GM12875 (cell line): ENCODE measurements around the gene TMF1.

Experiments used
- H3K4me3 ChIP-seq: one replicate; pipeline ENCODE4 v1.5.1; 2011; ENCODE audit warnings: low read depth, low read length, control low read depth
- TF ChIP-seq, protein P1 (sequence below): IDR thresholded peaks from 2 replicates; pipeline ENCODE4 v1.5.1; 2011; ENCODE audit warnings: low read depth, mild to moderate bottlenecking, control low read depth, inconsistent platforms, low read length, moderate library complexity, borderline replicate concordance; ENCODE audit not compliant: insufficient read depth

The TMF1 gene

DNA sequence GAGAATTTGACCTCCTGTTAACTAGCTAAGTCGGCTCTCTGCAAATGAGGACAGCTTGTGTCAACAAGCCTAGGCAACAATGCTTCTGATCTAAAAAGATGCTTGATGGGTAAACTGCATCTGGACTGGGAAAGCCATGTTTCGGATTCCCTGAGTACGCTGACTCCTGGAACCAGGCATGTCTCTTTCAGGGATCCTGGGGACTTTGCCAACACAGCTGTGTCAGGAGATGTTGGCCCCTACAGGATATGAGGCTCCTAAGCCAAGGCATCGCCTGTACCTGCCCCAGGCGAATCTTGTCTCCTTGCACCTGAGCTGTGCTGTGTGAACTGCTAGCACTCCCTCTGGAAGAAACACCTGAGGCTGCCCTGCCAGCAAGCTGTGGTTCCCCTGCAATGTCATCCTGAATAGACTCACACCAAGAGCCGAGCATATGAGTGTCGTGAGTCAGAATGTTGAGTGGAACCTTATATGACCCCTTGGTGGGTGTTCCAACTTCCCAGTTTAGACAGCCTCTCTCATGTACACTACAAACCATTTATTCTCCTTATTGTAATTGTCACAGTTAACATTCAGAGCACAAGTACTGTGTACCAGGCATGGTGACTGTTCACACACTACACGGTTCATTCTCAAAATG lies 55.7 kb downstream of the TMF1 start:
- TF ChIP-seq, protein P1, sequence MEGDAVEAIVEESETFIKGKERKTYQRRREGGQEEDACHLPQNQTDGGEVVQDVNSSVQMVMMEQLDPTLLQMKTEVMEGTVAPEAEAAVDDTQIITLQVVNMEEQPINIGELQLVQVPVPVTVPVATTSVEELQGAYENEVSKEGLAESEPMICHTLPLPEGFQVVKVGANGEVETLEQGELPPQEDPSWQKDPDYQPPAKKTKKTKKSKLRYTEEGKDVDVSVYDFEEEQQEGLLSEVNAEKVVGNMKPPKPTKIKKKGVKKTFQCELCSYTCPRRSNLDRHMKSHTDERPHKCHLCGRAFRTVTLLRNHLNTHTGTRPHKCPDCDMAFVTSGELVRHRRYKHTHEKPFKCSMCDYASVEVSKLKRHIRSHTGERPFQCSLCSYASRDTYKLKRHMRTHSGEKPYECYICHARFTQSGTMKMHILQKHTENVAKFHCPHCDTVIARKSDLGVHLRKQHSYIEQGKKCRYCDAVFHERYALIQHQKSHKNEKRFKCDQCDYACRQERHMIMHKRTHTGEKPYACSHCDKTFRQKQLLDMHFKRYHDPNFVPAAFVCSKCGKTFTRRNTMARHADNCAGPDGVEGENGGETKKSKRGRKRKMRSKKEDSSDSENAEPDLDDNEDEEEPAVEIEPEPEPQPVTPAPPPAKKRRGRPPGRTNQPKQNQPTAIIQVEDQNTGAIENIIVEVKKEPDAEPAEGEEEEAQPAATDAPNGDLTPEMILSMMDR, result no peak
- no peak overlapping the region for H3K4me3 ChIP-seq

DNA sequence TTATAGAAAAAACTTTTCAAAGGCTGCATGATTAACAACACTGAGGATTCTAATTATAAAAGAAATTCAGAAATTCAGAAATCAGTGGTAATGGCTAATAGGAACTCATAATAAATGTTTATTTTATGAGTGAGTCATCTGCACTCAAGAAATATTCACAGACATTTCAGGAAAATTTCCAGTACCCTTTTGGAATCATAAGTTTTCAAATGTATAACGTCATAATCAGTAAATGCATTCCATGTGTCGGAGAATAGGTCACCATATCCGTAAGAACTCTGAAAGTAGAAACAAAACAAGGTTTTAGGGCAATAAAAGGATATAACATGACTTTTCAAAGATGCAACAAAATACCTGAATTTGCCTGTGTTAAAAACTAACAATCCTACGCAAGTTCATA lies 63.4 kb downstream of the TMF1 start:
- TF ChIP-seq, protein P1, result no peak
- H3K4me3 ChIP-seq, result no peak overlapping the region

GRCh38 chr3:68987322-68987721 lies 64.8 kb downstream of the TMF1 start:
- TF ChIP-seq, protein P1, result no peak
- H3K4me3 ChIP-seq, result no peak overlapping the region

DNA sequence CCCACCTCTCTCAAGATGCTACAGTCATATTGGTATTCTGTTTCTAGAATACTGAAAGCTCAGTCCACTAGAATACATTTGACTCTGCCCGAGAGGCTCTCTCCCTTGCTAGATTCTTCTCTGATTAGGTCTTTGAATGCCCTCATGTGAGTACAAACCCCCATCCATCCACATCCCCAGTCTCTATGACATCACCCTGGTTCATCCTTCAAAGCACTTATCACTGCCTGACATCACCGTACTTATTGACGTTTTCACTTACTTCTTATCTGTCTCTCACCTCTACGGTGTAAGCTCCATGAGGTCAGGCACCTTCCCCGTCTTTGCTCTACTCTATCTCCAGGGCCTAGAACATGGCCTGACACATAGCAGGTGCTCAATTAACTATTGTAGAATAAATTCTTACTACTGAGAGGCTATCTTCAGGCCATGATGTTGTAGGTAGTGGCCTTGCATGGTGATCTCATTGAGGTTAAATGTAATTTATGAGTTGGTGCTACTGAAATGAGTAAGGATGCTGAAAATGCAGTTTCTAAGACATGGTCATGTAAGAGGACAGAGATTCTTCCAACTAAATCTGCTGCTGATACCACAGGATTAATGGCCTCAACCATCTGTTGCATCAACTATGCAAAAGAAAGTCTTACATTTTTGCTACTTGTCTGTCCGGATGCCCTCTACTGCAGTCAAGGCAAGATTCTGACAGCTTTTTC lies 65.5 kb downstream of the TMF1 start:
- TF ChIP-seq, protein P1, result no peak

GRCh38 chr3:68985146-68985790 lies 66.9 kb downstream of the TMF1 start:
- TF ChIP-seq, protein P1, result no peak
- H3K4me3 ChIP-seq, result no peak overlapping the region

More for the DNA sequence above, 65.5 kb downstream of the TMF1 start:
- no peak overlapping the region for H3K4me3 ChIP-seq

GRCh38 chr3:68984011-68984530 lies 68.1 kb downstream of the TMF1 start:
- TF ChIP-seq, protein P1, result no peak
- H3K4me3 ChIP-seq, result no peak overlapping the region
